ENCODE measurements around the gene TTLL10.
"Not testable (repeated sequence)": the region's sequence is repeated elsewhere in the genome, so short reads cannot be mapped to it uniquely, and the experiment has no call there.

The TTLL10 gene

GRCh38 chr1:1189111-1189510 lies 15.4 kb downstream of the TTLL10 start:
- no peak for DNase-seq

GRCh38 chr1:1191734-1192133 lies 18.1 kb downstream of the TTLL10 start:
- no peak for DNase-seq

- no peak for DNase-seq
Observed at GRCh38 chr1:1194723-1195122, 21.0 kb downstream of the TTLL10 start.

- not testable (repeated sequence) for DNase-seq
Observed at GRCh38 chr1:1195726-1196125, 22.0 kb downstream of the TTLL10 start.

- DNase-seq: no peak
Observed at GRCh38 chr1:1196431-1197187, 22.9 kb downstream of the TTLL10 start.

- DNase-seq: no peak
Observed at GRCh38 chr1:1197188-1197500, 23.5 kb downstream of the TTLL10 start.

GRCh38 chr1:1197551-1198422 lies 24.1 kb downstream of the TTLL10 start:
- DNase-seq: no peak

GRCh38 chr1:1198423-1199140 lies 24.9 kb downstream of the TTLL10 start:
- no peak for DNase-seq

- no peak for DNase-seq
Observed at GRCh38 chr1:1199141-1199960, 25.7 kb downstream of the TTLL10 start.

GRCh38 chr1:1199961-1200875 lies 26.5 kb downstream of the TTLL10 start:
- DNase-seq: no peak

GRCh38 chr1:1200876-1201810 lies 27.5 kb downstream of the TTLL10 start:
- DNase-seq: no peak

- DNase-seq: no peak
Observed at GRCh38 chr1:1202831-1203560, 29.3 kb downstream of the TTLL10 start.

GRCh38 chr1:1203561-1204424 lies 30.1 kb downstream of the TTLL10 start:
- DNase-seq: no peak

GRCh38 chr1:1204425-1204920 lies 30.8 kb downstream of the TTLL10 start:
- DNase-seq: no peak

- no peak for DNase-seq
Observed at GRCh38 chr1:1204998-1205768, 31.5 kb downstream of the TTLL10 start.

GRCh38 chr1:1205769-1206375 lies 32.2 kb downstream of the TTLL10 start:
- no peak for DNase-seq

- DNase-seq: no peak
Observed at GRCh38 chr1:1206376-1206965, 32.8 kb downstream of the TTLL10 start, which contains the start of gene TNFRSF18. Gene TNFRSF18 (minus strand): TSS chr1:1206592. CDS start chr1:1206571, 21 bp downstream.

All from NCI-H2029 treated with DMSO at 0.1 percent for 48 hours (cell line).